Measurements from ENCODE around the gene CPEB1.

DNA sequence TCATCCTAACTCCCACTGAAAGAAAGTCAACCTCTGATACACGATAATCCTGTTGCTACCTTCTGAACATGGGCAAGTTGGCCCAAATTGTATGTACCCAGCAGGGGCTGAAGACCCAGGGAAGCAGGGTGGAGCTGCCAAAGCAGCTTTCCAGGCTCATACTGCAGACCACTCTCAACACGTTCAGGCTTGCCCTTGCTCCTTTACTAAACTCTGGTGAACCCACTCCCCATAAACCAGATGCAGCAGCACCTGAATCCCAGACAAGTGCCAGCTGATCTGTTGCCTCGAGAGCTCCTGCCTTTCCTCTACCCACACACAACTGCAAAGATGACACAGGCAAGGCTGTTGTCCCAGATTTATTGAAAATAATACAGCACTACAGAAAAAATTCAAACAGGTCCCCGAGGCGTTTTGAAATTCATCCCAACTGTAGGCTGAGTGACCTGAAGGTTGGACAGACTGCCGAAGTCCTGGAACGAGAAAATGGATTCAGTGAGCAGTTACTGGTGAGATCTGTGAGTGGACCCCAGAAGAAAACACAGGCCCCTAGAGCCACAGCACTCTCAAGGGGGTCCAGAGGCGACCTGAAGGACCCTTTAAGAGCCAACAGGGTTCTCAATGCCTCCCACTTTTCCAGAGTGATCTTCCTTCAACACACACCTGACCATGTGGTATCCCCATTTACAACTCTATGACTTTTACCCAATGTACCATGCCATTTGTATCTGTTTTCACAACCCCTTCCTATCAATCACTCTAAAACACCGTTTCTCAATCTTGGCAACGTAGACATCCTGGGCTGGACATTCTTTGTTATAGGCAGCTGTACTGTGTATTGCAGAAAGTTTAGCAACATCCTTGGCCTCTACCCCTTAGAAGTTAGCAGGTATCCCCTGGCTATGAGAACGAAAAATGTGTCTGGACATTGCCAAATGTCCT lies 110.5 kb downstream of the CPEB1 start:
- TF ChIP-seq POLR2A (IDR thresholded peaks at IDR 0.05; ENCODE audit: insufficient read depth in 1 of 2, low read depth in 2 of 2, low read length in 2 of 2), result peak in 1 of 2 experiments; percentile 25; a peak in 1 of 4 replicates
- TF ChIP-seq SMAD1 (CRISPR knock-in tag; IDR thresholded peaks at IDR 0.05; ENCODE audit: borderline replicate concordance, low read depth), result no peak
- TF ChIP-seq, protein P1, sequence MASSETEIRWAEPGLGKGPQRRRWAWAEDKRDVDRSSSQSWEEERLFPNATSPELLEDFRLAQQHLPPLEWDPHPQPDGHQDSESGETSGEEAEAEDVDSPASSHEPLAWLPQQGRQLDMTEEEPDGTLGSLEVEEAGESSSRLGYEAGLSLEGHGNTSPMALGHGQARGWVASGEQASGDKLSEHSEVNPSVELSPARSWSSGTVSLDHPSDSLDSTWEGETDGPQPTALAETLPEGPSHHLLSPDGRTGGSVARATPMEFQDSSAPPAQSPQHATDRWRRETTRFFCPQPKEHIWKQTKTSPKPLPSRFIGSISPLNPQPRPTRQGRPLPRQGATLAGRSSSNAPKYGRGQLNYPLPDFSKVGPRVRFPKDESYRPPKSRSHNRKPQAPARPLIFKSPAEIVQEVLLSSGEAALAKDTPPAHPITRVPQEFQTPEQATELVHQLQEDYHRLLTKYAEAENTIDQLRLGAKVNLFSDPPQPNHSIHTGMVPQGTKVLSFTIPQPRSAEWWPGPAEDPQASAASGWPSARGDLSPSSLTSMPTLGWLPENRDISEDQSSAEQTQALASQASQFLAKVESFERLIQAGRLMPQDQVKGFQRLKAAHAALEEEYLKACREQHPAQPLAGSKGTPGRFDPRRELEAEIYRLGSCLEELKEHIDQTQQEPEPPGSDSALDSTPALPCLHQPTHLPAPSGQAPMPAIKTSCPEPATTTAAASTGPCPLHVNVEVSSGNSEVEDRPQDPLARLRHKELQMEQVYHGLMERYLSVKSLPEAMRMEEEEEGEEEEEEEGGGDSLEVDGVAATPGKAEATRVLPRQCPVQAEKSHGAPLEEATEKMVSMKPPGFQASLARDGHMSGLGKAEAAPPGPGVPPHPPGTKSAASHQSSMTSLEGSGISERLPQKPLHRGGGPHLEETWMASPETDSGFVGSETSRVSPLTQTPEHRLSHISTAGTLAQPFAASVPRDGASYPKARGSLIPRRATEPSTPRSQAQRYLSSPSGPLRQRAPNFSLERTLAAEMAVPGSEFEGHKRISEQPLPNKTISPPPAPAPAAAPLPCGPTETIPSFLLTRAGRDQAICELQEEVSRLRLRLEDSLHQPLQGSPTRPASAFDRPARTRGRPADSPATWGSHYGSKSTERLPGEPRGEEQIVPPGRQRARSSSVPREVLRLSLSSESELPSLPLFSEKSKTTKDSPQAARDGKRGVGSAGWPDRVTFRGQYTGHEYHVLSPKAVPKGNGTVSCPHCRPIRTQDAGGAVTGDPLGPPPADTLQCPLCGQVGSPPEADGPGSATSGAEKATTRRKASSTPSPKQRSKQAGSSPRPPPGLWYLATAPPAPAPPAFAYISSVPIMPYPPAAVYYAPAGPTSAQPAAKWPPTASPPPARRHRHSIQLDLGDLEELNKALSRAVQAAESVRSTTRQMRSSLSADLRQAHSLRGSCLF (CRISPR knock-in tag; IDR thresholded peaks at IDR 0.05; ENCODE audit: borderline replicate concordance), result no peak
- TF ChIP-seq, protein P2, sequence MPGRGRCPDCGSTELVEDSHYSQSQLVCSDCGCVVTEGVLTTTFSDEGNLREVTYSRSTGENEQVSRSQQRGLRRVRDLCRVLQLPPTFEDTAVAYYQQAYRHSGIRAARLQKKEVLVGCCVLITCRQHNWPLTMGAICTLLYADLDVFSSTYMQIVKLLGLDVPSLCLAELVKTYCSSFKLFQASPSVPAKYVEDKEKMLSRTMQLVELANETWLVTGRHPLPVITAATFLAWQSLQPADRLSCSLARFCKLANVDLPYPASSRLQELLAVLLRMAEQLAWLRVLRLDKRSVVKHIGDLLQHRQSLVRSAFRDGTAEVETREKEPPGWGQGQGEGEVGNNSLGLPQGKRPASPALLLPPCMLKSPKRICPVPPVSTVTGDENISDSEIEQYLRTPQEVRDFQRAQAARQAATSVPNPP (CRISPR knock-in tag; IDR thresholded peaks at IDR 0.05), result no peak
- TF ChIP-seq ARHGAP35 (CRISPR knock-in tag; IDR thresholded peaks at IDR 0.05; ENCODE audit: borderline replicate concordance), result no peak

Data from HepG2 (cell line).